ENCODE measurements around the gene PTPRM.

- TF ChIP-seq CTCF (IDR thresholded peaks at IDR 0.05; ENCODE audit: low read length) (no peak), EZH2 (optimal IDR thresholded peaks at IDR 0.05; ENCODE audit: low read depth, low read length) (no peak), EZH2phosphoT487 (IDR thresholded peaks at IDR 0.05; ENCODE audit: low read length) (no peak)
Measured at GRCh38 chr18:8379187-8379941, 812.2 kb downstream of the PTPRM start.
